ENCODE data around the gene RGL1.

RGL1 gene

GRCh38 chr1:183824291-183824690 lies 19.4 kb downstream of the RGL1 start:
- no peak for DNase-seq

- DNase-seq, result no peak
Measured at GRCh38 chr1:183827801-183828200, 22.9 kb downstream of the RGL1 start.

- DNase-seq, result no peak
Measured at GRCh38 chr1:183830389-183830788, 25.5 kb downstream of the RGL1 start.

- no peak for DNase-seq
Measured at GRCh38 chr1:183831311-183831710, 26.4 kb downstream of the RGL1 start.

- no peak for DNase-seq
Measured at GRCh38 chr1:183832459-183832858, 27.5 kb downstream of the RGL1 start.

GRCh38 chr1:183834568-183834967 lies 29.6 kb downstream of the RGL1 start:
- DNase-seq, result no peak

- DNase-seq, result no peak
Measured at GRCh38 chr1:183836598-183836997, 31.7 kb downstream of the RGL1 start.

GRCh38 chr1:183837062-183837461 lies 32.1 kb downstream of the RGL1 start:
- DNase-seq, result no peak

- no peak for DNase-seq
Measured at GRCh38 chr1:183838221-183838620, 33.3 kb downstream of the RGL1 start.

- DNase-seq, result no peak
Measured at GRCh38 chr1:183840140-183840539, 35.2 kb downstream of the RGL1 start.

GRCh38 chr1:183841550-183841949 lies 36.6 kb downstream of the RGL1 start:
- no peak for DNase-seq

GRCh38 chr1:183841950-183842794 lies 37.3 kb downstream of the RGL1 start:
- no peak for DNase-seq

GRCh38 chr1:183842795-183843144 lies 37.9 kb downstream of the RGL1 start:
- no peak for DNase-seq

GRCh38 chr1:183844806-183845205 lies 39.9 kb downstream of the RGL1 start:
- no peak for DNase-seq

GRCh38 chr1:183845681-183846080 lies 40.8 kb downstream of the RGL1 start:
- DNase-seq, result no peak

- no peak for DNase-seq
Measured at GRCh38 chr1:183847641-183848040, 42.7 kb downstream of the RGL1 start.

- no peak for DNase-seq
Measured at GRCh38 chr1:183850852-183851251, 45.9 kb downstream of the RGL1 start.

GRCh38 chr1:183859119-183859518 lies 54.2 kb downstream of the RGL1 start:
- DNase-seq, result no peak

GRCh38 chr1:183859831-183860230 lies 54.9 kb downstream of the RGL1 start:
- DNase-seq, result no peak

- DNase-seq, result no peak
Measured at GRCh38 chr1:183862967-183863366, 58.0 kb downstream of the RGL1 start.

GRCh38 chr1:183863852-183864251 lies 58.9 kb downstream of the RGL1 start:
- no peak for DNase-seq

GRCh38 chr1:183864611-183865010 lies 59.7 kb downstream of the RGL1 start:
- no peak for DNase-seq

GRCh38 chr1:183869230-183869629 lies 64.3 kb downstream of the RGL1 start:
- no peak for DNase-seq

- no peak for DNase-seq
Measured at GRCh38 chr1:183869664-183870063, 64.7 kb downstream of the RGL1 start.

Measured in activated CD4-positive, CD25-positive, alpha-beta regulatory T cell treated with anti-CD3 and anti-CD28 coated beads, Interleukin-2, amount 50 U/mL, for 72 hours (primary cell).